ENCODE results near the gene FXYD6.
"Not testable (repeated sequence)": the region's sequence is repeated elsewhere in the genome, so short reads cannot be mapped to it uniquely, and the experiment has no call there.

The FXYD6 gene

GRCh38 chr11:117814766-117815261 lies 61.6 kb downstream of the FXYD6 start:
- peak; percentile 30 for DNase-seq

GRCh38 chr11:117814204-117814765 lies 62.2 kb downstream of the FXYD6 start:
- no peak for DNase-seq

- DNase-seq, result not testable (repeated sequence)
Observed at GRCh38 chr11:117810056-117810451, 66.4 kb downstream of the FXYD6 start.

- no peak for DNase-seq
Observed at GRCh38 chr11:117809236-117810055, 67.0 kb downstream of the FXYD6 start.

- DNase-seq, result no peak
Observed at GRCh38 chr11:117808784-117809183, 67.7 kb downstream of the FXYD6 start.

- peak; percentile 47 for DNase-seq
Observed at GRCh38 chr11:117807482-117808327, 68.8 kb downstream of the FXYD6 start.

GRCh38 chr11:117806846-117807245 lies 69.6 kb downstream of the FXYD6 start:
- DNase-seq, result no peak

GRCh38 chr11:117805045-117805444 lies 71.4 kb downstream of the FXYD6 start:
- DNase-seq, result no peak

- DNase-seq, result no peak
Observed at GRCh38 chr11:117803896-117804295, 72.6 kb downstream of the FXYD6 start.

GRCh38 chr11:117799634-117800033 lies 76.8 kb downstream of the FXYD6 start:
- no peak for DNase-seq

GRCh38 chr11:117796872-117797529 lies 79.5 kb downstream of the FXYD6 start, which contains the start of gene DSCAML1:
Gene DSCAML1 (minus strand): TSS chr11:117797216. CDS start chr11:117797079, 137 bp downstream.
- no peak for DNase-seq

GRCh38 chr11:117796456-117796871 lies 80.0 kb downstream of the FXYD6 start:
- no peak for DNase-seq

- no peak for DNase-seq
Observed at GRCh38 chr11:117795638-117796455, 80.6 kb downstream of the FXYD6 start.

GRCh38 chr11:117794772-117795629 lies 81.5 kb downstream of the FXYD6 start:
- no peak for DNase-seq

GRCh38 chr11:117794135-117794534 lies 82.3 kb downstream of the FXYD6 start:
- DNase-seq, result no peak

GRCh38 chr11:117793583-117793982 lies 82.9 kb downstream of the FXYD6 start:
- no peak for DNase-seq

- DNase-seq, result no peak
Observed at GRCh38 chr11:117792992-117793391, 83.5 kb downstream of the FXYD6 start.

GRCh38 chr11:117792241-117792640 lies 84.2 kb downstream of the FXYD6 start:
- DNase-seq, result no peak

GRCh38 chr11:117790279-117790678 lies 86.2 kb downstream of the FXYD6 start:
- no peak for DNase-seq

GRCh38 chr11:117789241-117789640 lies 87.2 kb downstream of the FXYD6 start:
- DNase-seq, result no peak
